CD14-positive monocyte (primary cell): ENCODE measurements around the gene C1orf50. TPM values are rescaled to one million over a fixed set of nuclear protein-coding genes. Genes with fewer than 3 reads are reported as not detected.

Experiments
- DNase-seq, 3 donors: peaks; one replicate each; pipeline ENCODE4 v3.0.0-alpha.2; 2011 to 2022
- H2AFZ ChIP-seq: 2 replicates; pipeline ENCODE4 v1.6.0; 2012; ENCODE audit warnings: mild to moderate bottlenecking, low read depth, low read length, inconsistent platforms; ENCODE audit not compliant: insufficient read depth, poor library complexity, severe bottlenecking
- H3K27ac ChIP-seq, 2 donors: 1 replicate in 1 of 2; 2 replicates in 1 of 2; pipeline ENCODE4 v1.5.1; 2012 to 2013; ENCODE audit warnings: low read length in 2 of 2, control low read depth in 1 of 2, inconsistent platforms in 1 of 2, low read depth in 1 of 2, mild to moderate bottlenecking in 1 of 2
- H3K27me3 ChIP-seq, 2 donors: one replicate each; pipeline versions ENCODE4 v1.6.0 to v1.6.1; 2011 to 2013; ENCODE audit warnings: low read length in 2 of 2; ENCODE audit not compliant: control insufficient read depth in 2 of 2, insufficient read depth in 2 of 2
- H3K36me3 ChIP-seq, 2 donors: replicated peaks in 1 of 2; 1 replicate in 1 of 2; 2 replicates in 1 of 2; pipeline versions ENCODE4 v1.5.1 to v1.6.1; 2012 to 2013; ENCODE audit warnings: low read length in 2 of 2, control low read depth in 1 of 2, inconsistent platforms in 1 of 2, mild to moderate bottlenecking in 1 of 2; ENCODE audit not compliant: insufficient read depth in 2 of 2, control insufficient read depth in 1 of 2
- H3K4me1 ChIP-seq, 2 donors: 1 replicate in 1 of 2; 2 replicates in 1 of 2; pipeline versions ENCODE4 v1.5.1 to v1.6.1; 2012 to 2013; ENCODE audit warnings: low read length in 2 of 2, control low read depth in 1 of 2, inconsistent platforms in 1 of 2, mild to moderate bottlenecking in 1 of 2, moderate library complexity in 1 of 2; ENCODE audit not compliant: insufficient read depth in 2 of 2, control insufficient read depth in 1 of 2
- H3K4me2 ChIP-seq: replicated peaks from 2 replicates; pipeline ENCODE3; 2012; ENCODE audit warnings: low read length, moderate library complexity, mild to moderate bottlenecking; ENCODE audit not compliant: poor library complexity, severe bottlenecking; ENCODE audit errors: extremely low read depth
- H3K4me3 ChIP-seq, 3 experiments: fragments of 200-600 bp in 1 of 3; sonication (generic) in 1 of 3; replicated peaks in 1 of 3; 1 replicate in 2 of 3; 2 replicates in 1 of 3; pipeline ENCODE4 v1.5.1; 2011 to 2013; ENCODE audit warnings: low read length in 3 of 3, mild to moderate bottlenecking in 3 of 3, control low read depth in 2 of 3, low read depth in 2 of 3, inconsistent platforms in 1 of 3, moderate library complexity in 1 of 3
- H3K79me2 ChIP-seq: 2 replicates; pipeline ENCODE4 v1.6.0; 2012; ENCODE audit warnings: mild to moderate bottlenecking, control low read depth, inconsistent platforms, low read length, moderate library complexity; ENCODE audit not compliant: insufficient read depth
- H3K9ac ChIP-seq: 2 replicates; pipeline ENCODE4 v1.6.0; 2017; ENCODE audit warnings: low read length, mild to moderate bottlenecking; ENCODE audit not compliant: insufficient read depth, poor library complexity, severe bottlenecking
- H3K9me3 ChIP-seq, 2 donors: replicated peaks in 1 of 2; 1 replicate in 1 of 2; 2 replicates in 1 of 2; pipeline versions ENCODE4 v1.5.1 to v1.6.1; 2012 to 2013; ENCODE audit warnings: low read length in 2 of 2, control low read depth in 1 of 2; ENCODE audit not compliant: control insufficient read depth in 1 of 2, insufficient read depth in 1 of 2
- H4K20me1 ChIP-seq: 2 replicates; pipeline ENCODE4 v1.6.0; 2012; ENCODE audit warnings: mild to moderate bottlenecking, low read length, control low read depth, moderate library complexity; ENCODE audit not compliant: insufficient read depth
- H3K27ac Mint-ChIP-seq, 7 donors: one replicate each; pipeline ENCODE4 v1.8.0; 2020; ENCODE audit warnings: mild to moderate bottlenecking in 7 of 7, mixed read lengths in 7 of 7, moderate library complexity in 6 of 7, inconsistent platforms in 2 of 7
- H3K27me3 Mint-ChIP-seq, 3 donors: one replicate each; pipeline ENCODE4 v1.8.0; 2021 to 2022; ENCODE audit warnings: low read depth in 3 of 3, mild to moderate bottlenecking in 3 of 3, mixed read lengths in 3 of 3, moderate library complexity in 3 of 3, inconsistent platforms in 1 of 3
- H3K36me3 Mint-ChIP-seq, 2 donors: one replicate each; pipeline ENCODE4 v1.8.0; 2020; ENCODE audit warnings: mixed read lengths in 2 of 2, inconsistent platforms in 1 of 2, mild to moderate bottlenecking in 1 of 2
- H3K4me1 Mint-ChIP-seq: one replicate; pipeline ENCODE4 v1.8.0; 2020; ENCODE audit warnings: mild to moderate bottlenecking, mixed read lengths
- H3K4me3 Mint-ChIP-seq, 2 donors: one replicate each; pipeline ENCODE4 v1.8.0; 2020; ENCODE audit warnings: mild to moderate bottlenecking in 2 of 2, mixed read lengths in 2 of 2, moderate library complexity in 1 of 2
- H3K9me3 Mint-ChIP-seq, 7 donors: one replicate each; pipeline ENCODE4 v1.8.0; 2020 to 2022; ENCODE audit warnings: mixed read lengths in 7 of 7, mild to moderate bottlenecking in 6 of 7, moderate library complexity in 6 of 7, inconsistent platforms in 2 of 7
- WGBS: methylation state at CpG from one replicate; pipeline ENCODE4 v1.1.5; 2013; ENCODE audit warnings: missing lambda C conversion rate; ENCODE audit not compliant: insufficient coverage; 5-methylcytosine and 5-hydroxymethylcytosine counted together
- intact Hi-C, 2 donors: fragments of 100-400 bp; cut with micrococcal nuclease; formaldehyde crosslinking; loops; one replicate each; pipeline versions ENCODE4 v1.15.0 to v1.15.1; 2023
- polyA plus RNA-seq, 3 donors: library from polyadenylated mRNA; depleted of rRNA in 1 of 3; unstranded in 2 of 3; stranded (reverse) in 1 of 3; fragments of 300-500 nt in 2 of 3; fragments of >200 nt in 1 of 3; fragmentation: Illumina TruSeq in 2 of 3; gene quantifications; 1 replicate in 2 of 3; 2 replicates in 1 of 3; pipeline ENCODE4 v1.2.3, GENCODE V29; 2012 to 2021
- TF ChIP-seq, protein P1 (sequence below): fragments of 200-600 bp; IDR thresholded peaks from one replicate; pipeline ENCODE4 v1.8.0; 2022; ENCODE audit warnings: antibody characterized with exemption, mild to moderate bottlenecking

Gene C1orf50
- polyA plus RNA-seq, 3 donors, result 3.7 to 9.2 (median 4.3) TPM

DNA sequence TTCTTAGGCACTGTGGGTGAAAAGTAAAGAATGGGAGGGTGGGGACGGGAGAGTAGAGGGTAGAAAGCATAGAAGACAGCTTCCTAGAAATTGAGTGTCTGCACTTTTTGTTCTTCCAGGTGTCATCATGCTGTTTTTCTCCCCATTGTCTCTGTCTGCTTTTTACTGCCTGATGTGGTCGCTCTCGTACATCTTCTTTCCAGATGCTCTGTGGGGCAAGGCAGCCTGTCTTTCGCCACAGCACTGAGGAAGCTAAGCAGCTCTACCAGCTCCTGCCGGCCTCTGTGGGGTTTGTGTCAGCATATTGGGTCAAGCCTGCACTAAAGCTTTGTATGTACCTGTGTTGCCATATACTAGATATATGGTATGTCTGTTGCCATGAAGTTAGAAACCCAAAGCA, 30.9 kb downstream of the C1orf50 start:
- Mint-ChIP-seq H3K27ac (no peak overlapping the region), H3K27me3 (peaks cover 2% of the 10 kb centered on the region in 3 donors), H3K4me3 (no peak overlapping the region), H3K36me3 (no peaks in the 10 kb centered on the region), H3K4me1 (no peaks in the 10 kb centered on the region), H3K9me3 (no peaks in the 10 kb centered on the region)
- Histone ChIP-seq H3K27ac (no peak overlapping the region), H3K79me2 (no peaks in the 10 kb centered on the region), H3K36me3 (no peaks in the 10 kb centered on the region), H4K20me1 (no peaks in the 10 kb centered on the region), H3K27me3 (no peaks in the 10 kb centered on the region), H3K4me3 (no peak overlapping the region), H2AFZ (no peak overlapping the region), H3K9me3 (no peaks in the 10 kb centered on the region), H3K4me2 (no peak overlapping the region), H3K4me1 (no peaks in the 10 kb centered on the region), H3K9ac (no peak overlapping the region)
- no peak for DNase-seq
- TF ChIP-seq, protein P1, sequence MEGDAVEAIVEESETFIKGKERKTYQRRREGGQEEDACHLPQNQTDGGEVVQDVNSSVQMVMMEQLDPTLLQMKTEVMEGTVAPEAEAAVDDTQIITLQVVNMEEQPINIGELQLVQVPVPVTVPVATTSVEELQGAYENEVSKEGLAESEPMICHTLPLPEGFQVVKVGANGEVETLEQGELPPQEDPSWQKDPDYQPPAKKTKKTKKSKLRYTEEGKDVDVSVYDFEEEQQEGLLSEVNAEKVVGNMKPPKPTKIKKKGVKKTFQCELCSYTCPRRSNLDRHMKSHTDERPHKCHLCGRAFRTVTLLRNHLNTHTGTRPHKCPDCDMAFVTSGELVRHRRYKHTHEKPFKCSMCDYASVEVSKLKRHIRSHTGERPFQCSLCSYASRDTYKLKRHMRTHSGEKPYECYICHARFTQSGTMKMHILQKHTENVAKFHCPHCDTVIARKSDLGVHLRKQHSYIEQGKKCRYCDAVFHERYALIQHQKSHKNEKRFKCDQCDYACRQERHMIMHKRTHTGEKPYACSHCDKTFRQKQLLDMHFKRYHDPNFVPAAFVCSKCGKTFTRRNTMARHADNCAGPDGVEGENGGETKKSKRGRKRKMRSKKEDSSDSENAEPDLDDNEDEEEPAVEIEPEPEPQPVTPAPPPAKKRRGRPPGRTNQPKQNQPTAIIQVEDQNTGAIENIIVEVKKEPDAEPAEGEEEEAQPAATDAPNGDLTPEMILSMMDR, result no peak
- intact Hi-C loops, result no loop called here
- 90% methylated on average over 4 of the region's 5 CpGs for WGBS

DNA sequence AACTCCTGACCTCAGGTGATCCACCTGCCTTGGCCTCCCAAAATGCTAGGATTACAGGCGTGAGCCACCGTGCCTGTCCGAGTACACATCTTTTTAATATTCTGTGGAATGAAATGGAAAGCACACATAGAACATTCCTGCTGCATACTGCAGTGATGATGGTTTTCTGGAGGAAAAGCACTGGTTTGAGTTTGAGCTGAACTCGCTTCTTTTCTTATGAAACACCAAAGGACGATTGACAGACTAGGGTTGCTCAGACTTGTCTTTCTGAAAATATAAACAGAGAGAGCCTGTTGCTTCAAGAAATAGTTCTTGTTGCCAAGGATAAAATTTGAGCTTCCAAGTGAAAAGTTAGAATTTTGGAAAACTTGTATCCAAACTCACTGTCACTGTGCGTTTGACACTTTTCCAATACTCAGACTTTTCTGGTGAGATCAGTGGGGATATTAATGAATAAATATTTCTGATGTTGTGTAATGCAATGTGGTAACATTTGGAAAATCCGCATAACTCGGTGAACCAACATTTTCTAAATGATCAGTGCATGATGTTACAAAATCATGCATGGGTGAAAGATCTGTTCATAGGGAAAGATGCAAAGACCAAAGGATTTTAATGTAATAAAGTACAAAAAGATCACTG, 34.9 kb downstream of the C1orf50 start:
- no peaks in the 10 kb centered on the region for H3K27me3 ChIP-seq
- Mint-ChIP-seq H3K4me3 (no peak overlapping the region), H3K36me3 (peaks cover 21 to 26% of the 10 kb centered on the region in 2 donors), H3K27ac (no peak overlapping the region), H3K27me3 (peaks cover 0 to 2% (median 2%) of the 10 kb centered on the region in 3 donors), H3K9me3 (peaks cover 5 to 16% (median 12%) of the 10 kb centered on the region in 7 donors), H3K4me1 (no peaks in the 10 kb centered on the region)
- peaks cover 0 to 11% of the 10 kb centered on the region in 2 donors for H3K9me3 ChIP-seq
- no peak overlapping the region for H2AFZ ChIP-seq
- 100% methylated on average over 5 of the region's 8 CpGs for WGBS
- H3K4me3 ChIP-seq, result no peak overlapping the region
- no peaks in the 10 kb centered on the region for H3K79me2 ChIP-seq
- DNase-seq, result no peak
- peaks cover 0 to 22% of the 10 kb centered on the region in 2 donors for H3K36me3 ChIP-seq
- no peaks in the 10 kb centered on the region for H3K4me1 ChIP-seq
- intact Hi-C loops, result no loop called here
- no peak overlapping the region for H3K27ac ChIP-seq
- no peak overlapping the region for H3K4me2 ChIP-seq
- H4K20me1 ChIP-seq, result no peaks in the 10 kb centered on the region
- no peak overlapping the region for H3K9ac ChIP-seq
- TF ChIP-seq, protein P1, result no peak
